Naive thymus-derived CD4-positive, alpha-beta T cell (primary cell): ENCODE data around the gene CTNNB1. TPM values are rescaled to one million over a fixed set of nuclear protein-coding genes. Genes with fewer than 3 reads are reported as not detected.

Experiments used
- ATAC-seq: fragments of 150-1000 bp; cut with Tn5 transposase; 2 replicates; pipeline ENCODE4 v1.10.0; 2021; ENCODE audit warnings: mild to moderate bottlenecking, moderate library complexity
- CTCF ChIA-PET: fragments of 350-600 bp; sonication (Branson Sonifier 250); formaldehyde crosslinking; loops from one replicate; lab custom pipeline; 2021; ENCODE audit warnings: antibody characterized with exemption; lab: Charles Lee
- POLR2A ChIA-PET: fragments of 350-600 bp; sonication (Branson Sonifier 250); formaldehyde crosslinking; loops from one replicate; lab custom pipeline; 2021; ENCODE audit warnings: antibody characterized with exemption, inconsistent platforms; lab: Charles Lee
- DNase-seq, 9 donors: peaks; one replicate each; pipeline versions ENCODE4 v3.0.0 to v3.0.0-alpha.2; 2020 to 2022; ENCODE audit warnings: mixed read lengths in 1 of 9
- H3K27ac ChIP-seq: one replicate; pipeline ENCODE4 v1.7.0; 2013; ENCODE audit warnings: mild to moderate bottlenecking, low read depth, low read length, moderate library complexity
- H3K27me3 ChIP-seq, 2 donors: one replicate each; pipeline ENCODE4 v1.7.0; 2013; ENCODE audit warnings: low read length in 2 of 2, mild to moderate bottlenecking in 2 of 2, moderate library complexity in 2 of 2; ENCODE audit not compliant: control insufficient read depth in 2 of 2, insufficient read depth in 2 of 2
- H3K36me3 ChIP-seq, 3 experiments: 1 replicate in 2 of 3; 2 replicates in 1 of 3; pipeline ENCODE4 v1.7.0; 2013; ENCODE audit warnings: low read length in 3 of 3, mild to moderate bottlenecking in 3 of 3, moderate library complexity in 1 of 3; ENCODE audit not compliant: insufficient read depth in 3 of 3, control insufficient read depth in 2 of 3
- H3K4me1 ChIP-seq, 2 donors: one replicate each; pipeline ENCODE4 v1.7.0; 2013; ENCODE audit warnings: low read length in 2 of 2, mild to moderate bottlenecking in 2 of 2, moderate library complexity in 1 of 2; ENCODE audit not compliant: control insufficient read depth in 2 of 2, insufficient read depth in 2 of 2
- H3K4me3 ChIP-seq: 2 replicates; pipeline ENCODE4 v1.7.0; 2013; ENCODE audit warnings: mild to moderate bottlenecking, low read length
- H3K9me3 ChIP-seq, 3 experiments: 1 replicate in 2 of 3; 2 replicates in 1 of 3; pipeline ENCODE4 v1.7.0; 2013; ENCODE audit warnings: low read length in 3 of 3; ENCODE audit not compliant: control insufficient read depth in 2 of 3
- H3K27ac Mint-ChIP-seq, 9 donors: one replicate each; pipeline ENCODE4 v1.8.0; 2020 to 2022; ENCODE audit warnings: mixed read lengths in 9 of 9, mild to moderate bottlenecking in 8 of 9, moderate library complexity in 5 of 9, inconsistent platforms in 2 of 9
- H3K27me3 Mint-ChIP-seq, 5 donors: one replicate each; pipeline ENCODE4 v1.8.0; 2021 to 2022; ENCODE audit warnings: mixed read lengths in 5 of 5, mild to moderate bottlenecking in 1 of 5
- H3K36me3 Mint-ChIP-seq, 5 donors: one replicate each; pipeline ENCODE4 v1.8.0; 2020 to 2022; ENCODE audit warnings: mixed read lengths in 5 of 5, mild to moderate bottlenecking in 3 of 5, inconsistent platforms in 1 of 5
- H3K4me1 Mint-ChIP-seq, 7 donors: one replicate each; pipeline ENCODE4 v1.8.0; 2020 to 2022; ENCODE audit warnings: mixed read lengths in 7 of 7, mild to moderate bottlenecking in 3 of 7, inconsistent platforms in 1 of 7
- H3K4me3 Mint-ChIP-seq, 10 donors: one replicate each; pipeline ENCODE4 v1.8.0; 2020 to 2022; ENCODE audit warnings: mild to moderate bottlenecking in 10 of 10, mixed read lengths in 10 of 10, moderate library complexity in 6 of 10, inconsistent platforms in 2 of 10
- H3K9me3 Mint-ChIP-seq, 11 donors: one replicate each; pipeline ENCODE4 v1.8.0; 2020 to 2022; ENCODE audit warnings: mixed read lengths in 11 of 11, mild to moderate bottlenecking in 4 of 11, inconsistent platforms in 1 of 11, moderate library complexity in 1 of 11
- intact Hi-C, 2 donors: fragments of 100-400 bp; cut with micrococcal nuclease; formaldehyde crosslinking; loops; one replicate each; pipeline ENCODE4 v1.15.1; 2023
- polyA plus RNA-seq, 2 donors: library from polyadenylated mRNA; unstranded; fragments of 300-500 nt; fragmentation: Illumina TruSeq; gene quantifications; one replicate each; pipeline ENCODE4 v1.2.3, GENCODE V29; 2021
- total RNA-seq, 6 experiments: library from RNA in 5 of 6; stranded (reverse) in 5 of 6; gene quantifications; 1 replicate in 5 of 6; 2 replicates in 1 of 6; pipeline ENCODE4 v1.2.3 and lab custom pipeline; 2021 to 2026

CTNNB1 gene
- total and polyA plus RNA-seq, 7 experiments from 2014 or later = 40.5 to 227 (median 160) TPM

GRCh38 chr3:41248525-41248924 is 49.2 kb downstream of the CTNNB1 start:
- no peak for DNase-seq
- H3K36me3 Mint-ChIP-seq = peaks cover 0 to 23% (median 14%) of the 10 kb centered on the region in 5 donors

DNA sequence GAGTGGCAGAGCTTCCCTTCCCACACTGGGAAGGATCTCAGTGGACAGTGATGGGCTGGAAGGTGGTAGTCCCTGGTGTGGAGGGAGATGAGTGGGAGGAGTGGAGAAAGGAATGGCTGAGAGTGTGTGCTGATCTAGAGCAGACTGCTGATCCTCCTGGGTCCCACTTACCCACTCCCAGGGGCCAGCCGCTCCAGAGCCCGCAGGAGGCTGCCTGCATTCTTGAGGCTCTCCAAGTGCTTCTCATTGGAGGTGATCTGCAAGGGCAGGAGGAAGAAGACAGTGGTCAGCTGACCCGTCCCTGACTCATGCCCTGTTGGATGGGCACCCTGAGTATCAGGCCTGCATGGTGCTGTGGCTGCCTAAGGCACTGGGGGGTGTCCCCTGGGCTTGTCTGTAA is 50.0 kb downstream of the CTNNB1 start:
- no peak overlapping the region for H3K4me3 ChIP-seq
- no peaks in the 10 kb centered on the region for H3K36me3 ChIP-seq
- no peaks in the 10 kb centered on the region for H3K4me1 Mint-ChIP-seq
- H3K27ac ChIP-seq = no peak overlapping the region
- H3K9me3 ChIP-seq = no peaks in the 10 kb centered on the region
- peaks cover 0 to 28% (median 14%) of the 10 kb centered on the region in 5 donors for H3K36me3 Mint-ChIP-seq
- peaks cover 0 to 26% (median 7%) of the 10 kb centered on the region in 11 donors for H3K9me3 Mint-ChIP-seq
- H3K27ac Mint-ChIP-seq = no peak overlapping the region
- DNase-seq = no peak
- peaks cover 0 to 10% (median 0%) of the 10 kb centered on the region in 5 donors for H3K27me3 Mint-ChIP-seq
- H3K27me3 ChIP-seq = no peaks in the 10 kb centered on the region
- ChIA-PET CTCF (no interaction called here), POLR2A (interaction anchor here (1.4 kb wide), 1 partner anchor 13 kb away, joined by 3 read pairs; no protein-coding TSS in a partner anchor)
- no peak overlapping the region for H3K4me3 Mint-ChIP-seq
- peak; percentile 18 for ATAC-seq
- H3K4me1 ChIP-seq = no peaks in the 10 kb centered on the region
- intact Hi-C loops = no loop called here

More at GRCh38 chr3:41248525-41248924, 49.2 kb downstream of the CTNNB1 start:
- no peak overlapping the region for H3K4me3 Mint-ChIP-seq
- intact Hi-C loops = no loop called here
- H3K9me3 ChIP-seq = no peaks in the 10 kb centered on the region
- H3K36me3 ChIP-seq = no peaks in the 10 kb centered on the region
- H3K27me3 ChIP-seq = no peaks in the 10 kb centered on the region
- CTCF ChIA-PET = no interaction called here
- POLR2A ChIA-PET = no interaction called here
- no peaks in the 10 kb centered on the region for H3K4me1 ChIP-seq
- no peak overlapping the region for H3K4me3 ChIP-seq
- H3K4me1 Mint-ChIP-seq = no peaks in the 10 kb centered on the region
- no peak overlapping the region for H3K27ac Mint-ChIP-seq
- peaks cover 0 to 7% (median 0%) of the 10 kb centered on the region in 5 donors for H3K27me3 Mint-ChIP-seq
- no peak overlapping the region for H3K27ac ChIP-seq
- peaks cover 0 to 18% (median 5%) of the 10 kb centered on the region in 11 donors for H3K9me3 Mint-ChIP-seq
- ATAC-seq = no peak

GRCh38 chr3:41250825-41251224 is 51.5 kb downstream of the CTNNB1 start:
- DNase-seq (no peak), ATAC-seq (no peak)
- no peaks in the 10 kb centered on the region for H3K4me1 Mint-ChIP-seq
- ChIA-PET CTCF (no interaction called here), POLR2A (interaction anchor here (1.1 to 1.4 kb wide), 2 partner anchors 9 to 15 kb away, joined by 3 read pairs; no protein-coding TSS in a partner anchor)
- no peaks in the 10 kb centered on the region for H3K4me1 ChIP-seq
- H3K27ac Mint-ChIP-seq = no peak overlapping the region
- H3K36me3 Mint-ChIP-seq = peaks cover 0 to 24% (median 14%) of the 10 kb centered on the region in 5 donors
- H3K9me3 ChIP-seq = no peaks in the 10 kb centered on the region
- peaks cover 0 to 26% (median 7%) of the 10 kb centered on the region in 11 donors for H3K9me3 Mint-ChIP-seq
- intact Hi-C loops = no loop called here
- H3K4me3 Mint-ChIP-seq = no peak overlapping the region
- no peaks in the 10 kb centered on the region for H3K27me3 ChIP-seq
- H3K4me3 ChIP-seq = no peak overlapping the region
- H3K27me3 Mint-ChIP-seq = peaks cover 0 to 10% (median 0%) of the 10 kb centered on the region in 5 donors
- H3K36me3 ChIP-seq = no peaks in the 10 kb centered on the region
- H3K27ac ChIP-seq = no peak overlapping the region

DNA sequence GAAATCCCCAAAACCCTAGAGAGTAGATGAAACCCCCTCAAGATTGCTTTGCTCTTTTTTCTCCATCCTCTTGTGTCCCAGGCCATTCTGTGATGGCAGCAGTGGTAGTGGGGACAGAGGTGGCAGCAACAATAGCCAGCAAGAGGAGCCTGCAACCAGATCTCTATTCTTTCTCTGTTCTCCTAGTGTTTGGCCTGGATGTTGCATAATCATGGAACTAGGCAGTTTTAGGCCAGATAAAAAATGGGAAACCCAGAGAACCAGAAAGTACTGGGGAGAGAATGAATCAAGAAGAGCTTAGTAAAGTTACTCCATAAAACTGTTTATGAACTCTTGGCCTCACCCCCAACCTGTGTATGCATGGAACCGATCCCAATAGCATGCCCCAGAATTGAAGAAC is 52.3 kb downstream of the CTNNB1 start:
- Mint-ChIP-seq H3K27me3 (peaks cover 0 to 10% (median 0%) of the 10 kb centered on the region in 5 donors), H3K36me3 (peaks cover 0 to 24% (median 14%) of the 10 kb centered on the region in 5 donors), H3K9me3 (peaks cover 0 to 26% (median 7%) of the 10 kb centered on the region in 11 donors), H3K4me3 (no peak overlapping the region), H3K27ac (no peak overlapping the region), H3K4me1 (no peaks in the 10 kb centered on the region)
- DNase-seq (no peak), ATAC-seq (no peak)
- Histone ChIP-seq H3K36me3 (no peaks in the 10 kb centered on the region), H3K27ac (no peak overlapping the region), H3K4me1 (no peaks in the 10 kb centered on the region), H3K4me3 (no peak overlapping the region), H3K9me3 (no peaks in the 10 kb centered on the region), H3K27me3 (no peaks in the 10 kb centered on the region)
- intact Hi-C loops = no loop called here
- POLR2A ChIA-PET = no interaction called here
- CTCF ChIA-PET = no interaction called here

- H3K4me1 Mint-ChIP-seq = no peaks in the 10 kb centered on the region
- Histone ChIP-seq H3K27ac (no peak overlapping the region), H3K4me1 (no peaks in the 10 kb centered on the region), H3K27me3 (no peaks in the 10 kb centered on the region), H3K36me3 (no peaks in the 10 kb centered on the region), H3K9me3 (no peaks in the 10 kb centered on the region), H3K4me3 (no peak overlapping the region)
- intact Hi-C loops = no loop called here
- CTCF ChIA-PET = no interaction called here
- H3K36me3 Mint-ChIP-seq = peaks cover 0 to 24% (median 5%) of the 10 kb centered on the region in 5 donors
- DNase-seq (no peak), ATAC-seq (no peak)
- peaks cover 0 to 9% (median 2%) of the 10 kb centered on the region in 11 donors for H3K9me3 Mint-ChIP-seq
- no peak overlapping the region for H3K4me3 Mint-ChIP-seq
- no peak overlapping the region for H3K27ac Mint-ChIP-seq
- peaks cover 0 to 3% (median 0%) of the 10 kb centered on the region in 5 donors for H3K27me3 Mint-ChIP-seq
- POLR2A ChIA-PET = no interaction called here
Observed at GRCh38 chr3:41258239-41258800, 59.0 kb downstream of the CTNNB1 start.

DNA sequence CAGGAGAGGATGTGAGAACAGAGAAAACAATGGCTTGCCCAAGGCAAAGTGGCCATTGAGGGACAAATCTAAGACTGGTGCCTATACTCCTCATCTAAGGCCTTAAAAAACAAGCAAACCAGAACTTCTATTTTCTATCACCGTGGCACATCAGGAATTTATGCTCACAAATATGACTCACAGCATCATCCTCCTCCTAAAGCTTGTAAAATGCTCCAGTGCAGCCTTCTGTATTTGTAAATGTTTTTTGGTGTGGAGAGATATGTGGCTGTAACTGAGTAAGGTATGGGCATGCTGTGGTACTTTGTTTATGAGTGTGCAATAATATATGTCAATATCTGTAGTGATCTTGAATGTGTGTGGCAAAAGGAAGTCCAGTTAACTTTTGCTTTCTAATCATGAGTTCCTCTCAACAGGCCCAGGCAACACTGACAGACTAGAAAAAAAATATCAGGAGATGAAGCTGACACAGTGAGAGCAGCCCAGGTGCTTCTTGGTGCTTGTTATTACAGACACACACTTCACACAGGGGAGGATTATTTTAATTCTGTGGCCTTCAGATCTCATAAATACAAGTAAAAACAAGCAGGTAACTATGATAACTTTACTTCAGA is 60.3 kb downstream of the CTNNB1 start:
- intact Hi-C loops = no loop called here
- Histone ChIP-seq H3K4me3 (no peak overlapping the region), H3K27ac (no peak overlapping the region), H3K9me3 (no peaks in the 10 kb centered on the region), H3K4me1 (no peaks in the 10 kb centered on the region), H3K27me3 (no peaks in the 10 kb centered on the region), H3K36me3 (no peaks in the 10 kb centered on the region)
- ChIA-PET POLR2A (no interaction called here), CTCF (no interaction called here)
- no peaks in the 10 kb centered on the region for H3K27me3 Mint-ChIP-seq
- H3K27ac Mint-ChIP-seq = no peak overlapping the region
- no peak for DNase-seq
- peaks cover 0 to 22% (median 5%) of the 10 kb centered on the region in 5 donors for H3K36me3 Mint-ChIP-seq
- ATAC-seq = no peak
- no peaks in the 10 kb centered on the region for H3K4me1 Mint-ChIP-seq
- peaks cover 0 to 4% (median 0%) of the 10 kb centered on the region in 11 donors for H3K9me3 Mint-ChIP-seq
- H3K4me3 Mint-ChIP-seq = no peak overlapping the region
